ENCODE data around the gene GYPE.
"Not testable (repeated sequence)": the region's sequence is repeated elsewhere in the genome, so short reads cannot be mapped to it uniquely, and the experiment has no call there.

The GYPE gene

GRCh38 chr4:143905440-143905839 lies at the start of gene GYPE:
Gene GYPE, minus strand, starts transcription at chr4:143905559. Its CDS starts 52 bp downstream, at chr4:143905507.
- not testable (repeated sequence) for DNase-seq

- DNase-seq, result not testable (repeated sequence)
These were observed 46.2 kb upstream of the GYPE start for GRCh38 chr4:143951458-143951972.

- DNase-seq, result not testable (repeated sequence)
These were observed 45.6 kb upstream of the GYPE start for GRCh38 chr4:143950967-143951366.

- DNase-seq, result not testable (repeated sequence)
These were observed 44.8 kb upstream of the GYPE start for GRCh38 chr4:143950185-143950584.

- DNase-seq, result not testable (repeated sequence)
These were observed 42.1 kb upstream of the GYPE start for GRCh38 chr4:143947493-143947892.

GRCh38 chr4:143940708-143941107 lies 35.3 kb upstream of the GYPE start:
- DNase-seq, result not testable (repeated sequence)

DNA sequence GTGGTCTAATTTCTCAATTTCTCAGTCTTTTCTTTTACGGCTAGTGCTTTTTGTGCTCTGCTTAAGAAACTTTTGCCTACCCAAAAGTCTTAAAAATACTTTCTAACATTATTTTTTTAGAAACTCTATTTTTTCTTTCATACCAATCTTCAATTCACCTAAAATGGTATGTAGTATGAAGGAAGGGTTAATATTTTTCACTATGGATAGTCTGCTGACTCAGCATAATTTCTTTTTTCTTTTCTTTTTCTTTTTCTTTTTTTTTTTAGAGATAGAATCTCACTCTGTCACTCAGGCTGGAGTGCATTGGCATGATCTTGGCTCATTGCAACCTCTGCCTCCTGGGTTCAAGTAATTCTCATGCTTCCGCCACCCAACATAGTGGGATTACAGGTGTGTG lies 34.2 kb upstream of the GYPE start:
- DNase-seq, result no peak

GRCh38 chr4:143938890-143939289 lies 33.5 kb upstream of the GYPE start:
- not testable (repeated sequence) for DNase-seq

DNA sequence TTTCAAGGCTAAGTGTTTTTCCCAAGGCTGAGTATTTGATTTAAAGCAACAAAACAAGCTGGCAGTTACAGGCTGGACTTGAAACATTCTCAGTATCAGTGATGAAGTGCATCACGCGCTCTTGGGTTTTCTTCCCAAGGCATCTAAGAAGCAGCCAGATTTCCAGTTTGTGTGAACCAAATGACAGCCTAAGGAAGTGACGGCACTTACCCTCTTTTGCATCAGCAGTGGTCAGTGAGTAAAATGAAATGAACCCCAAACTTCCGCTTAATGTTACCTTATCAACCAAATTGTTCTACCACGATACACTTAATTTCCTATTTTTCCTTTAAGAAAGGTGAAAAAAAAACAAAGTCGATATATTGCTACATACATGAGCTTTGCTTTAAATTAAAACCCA lies 15.8 kb upstream of the GYPE start:
- no peak for DNase-seq

DNA sequence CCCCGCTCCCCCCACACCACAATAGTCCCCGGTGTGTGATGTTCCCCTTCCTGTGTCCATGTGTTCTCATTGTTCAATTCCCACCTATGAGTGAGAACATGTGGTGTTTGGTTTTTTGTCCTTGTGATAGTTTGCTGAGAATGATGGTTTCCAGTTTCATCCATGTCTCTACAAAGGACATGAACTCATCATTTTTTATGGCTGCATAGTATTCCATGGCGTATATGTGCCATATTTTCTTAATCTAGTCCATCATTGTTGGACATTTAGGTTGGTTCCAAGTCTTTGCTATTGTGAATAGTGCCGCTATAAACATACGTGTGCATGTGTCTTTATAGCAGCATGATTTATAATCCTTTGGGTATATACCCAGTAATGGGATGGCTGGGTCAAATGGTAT lies 11.1 kb upstream of the GYPE start:
- not testable (repeated sequence) for DNase-seq

DNA sequence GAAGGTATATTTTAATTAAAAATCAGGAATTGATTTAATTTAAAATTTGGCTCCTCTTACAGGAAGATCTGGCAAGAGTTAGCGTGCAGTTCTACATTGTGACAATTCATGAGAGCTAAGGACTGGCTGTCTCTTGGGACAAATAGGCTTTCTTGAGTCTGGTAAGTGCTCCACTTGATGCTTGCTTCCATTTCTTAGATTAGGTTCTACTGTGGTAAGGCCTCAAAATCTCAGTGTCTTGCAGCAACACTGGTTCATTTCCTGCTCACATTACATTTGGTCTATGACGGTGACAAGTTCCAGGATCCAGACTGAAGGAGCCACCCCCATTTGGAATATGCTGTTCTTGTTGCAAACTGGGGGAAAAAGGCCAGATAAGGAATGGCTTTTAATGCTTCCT lies 7.1 kb upstream of the GYPE start:
- DNase-seq, result not testable (repeated sequence)

GRCh38 chr4:143911528-143912417 lies 6.4 kb upstream of the GYPE start:
- not testable (repeated sequence) for DNase-seq

DNA sequence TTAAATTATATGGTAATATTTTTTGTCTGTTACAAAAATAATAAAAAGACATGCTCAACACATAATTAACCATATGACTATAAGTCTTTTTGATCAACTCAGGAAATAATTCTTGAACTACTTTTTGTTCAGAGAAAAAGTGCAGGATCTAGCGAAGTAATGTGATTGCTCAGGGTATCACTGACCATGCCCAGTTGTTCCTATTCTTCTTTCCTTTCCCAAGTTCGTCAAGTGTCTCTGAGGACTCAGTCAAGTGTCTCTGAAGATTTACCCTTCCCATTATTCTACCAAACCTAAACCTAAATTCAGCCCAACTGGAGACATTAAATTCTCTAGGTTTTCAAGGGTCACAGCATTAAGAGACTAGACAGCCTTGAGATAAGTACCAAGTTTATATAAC lies 5.5 kb upstream of the GYPE start:
- DNase-seq, result not testable (repeated sequence)

- peak; percentile 13 for DNase-seq
These were observed 2.5 kb upstream of the GYPE start for GRCh38 chr4:143907811-143908210.

DNA sequence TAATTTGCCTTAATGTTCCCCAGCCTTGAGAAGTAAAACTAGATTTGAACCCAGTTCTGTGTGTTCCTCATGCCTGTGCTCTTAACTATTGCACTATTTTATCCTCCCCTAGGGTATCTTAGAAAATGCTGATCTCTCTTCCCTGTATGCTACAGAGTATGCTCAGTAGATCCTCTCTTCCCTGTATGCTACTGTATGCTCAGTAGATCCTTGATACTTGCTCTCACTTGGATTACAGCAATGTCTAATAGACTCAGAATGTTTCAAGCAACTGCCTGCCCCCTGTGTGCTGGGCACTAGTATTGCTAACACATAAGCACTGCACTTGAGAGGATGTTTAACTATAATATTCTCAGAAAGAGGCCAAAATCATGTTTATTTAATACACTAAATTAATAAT lies 928 bp downstream of the GYPE start:
- DNase-seq, result not testable (repeated sequence)

DNA sequence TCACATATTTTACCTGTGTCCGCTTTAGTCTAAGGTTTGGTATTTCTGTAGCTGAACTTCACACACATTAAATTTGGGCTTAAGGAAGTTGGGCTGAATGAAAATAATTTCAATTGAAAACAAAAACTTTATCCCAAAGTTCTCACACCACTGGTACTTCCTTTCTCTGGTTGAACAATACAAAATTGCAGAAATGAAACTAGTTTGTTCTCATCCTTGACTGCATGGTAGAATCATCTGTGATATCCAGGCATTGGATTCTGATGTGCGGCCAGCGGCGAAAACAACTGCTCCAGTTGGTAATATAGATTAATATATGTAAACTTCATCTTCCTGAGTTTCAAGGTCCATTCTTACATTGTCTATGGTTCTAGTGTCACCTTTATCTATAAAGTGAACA lies 15.0 kb downstream of the GYPE start:
- DNase-seq, result not testable (repeated sequence)

DNA sequence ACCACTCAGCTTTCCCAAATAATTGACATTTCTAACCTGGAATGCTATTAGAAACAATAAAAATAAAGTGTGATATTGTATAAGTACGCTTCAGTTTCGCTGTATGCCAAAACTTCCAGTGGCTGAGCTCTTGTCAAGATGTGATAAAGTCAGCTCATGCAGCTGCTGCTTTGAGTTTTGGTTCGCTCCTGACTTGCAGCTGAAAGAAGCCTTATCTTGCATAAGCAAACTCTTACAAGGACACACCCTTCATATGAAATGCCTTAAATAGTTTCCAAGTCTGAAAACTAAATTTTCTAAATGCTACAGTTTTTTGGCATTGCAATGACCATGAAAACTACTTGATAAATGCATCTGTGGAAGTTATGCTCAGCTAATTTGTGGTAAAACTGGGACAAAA lies 17.2 kb downstream of the GYPE start:
- not testable (repeated sequence) for DNase-seq

GRCh38 chr4:143884965-143885364 lies 20.4 kb downstream of the GYPE start:
- not testable (repeated sequence) for DNase-seq

DNA sequence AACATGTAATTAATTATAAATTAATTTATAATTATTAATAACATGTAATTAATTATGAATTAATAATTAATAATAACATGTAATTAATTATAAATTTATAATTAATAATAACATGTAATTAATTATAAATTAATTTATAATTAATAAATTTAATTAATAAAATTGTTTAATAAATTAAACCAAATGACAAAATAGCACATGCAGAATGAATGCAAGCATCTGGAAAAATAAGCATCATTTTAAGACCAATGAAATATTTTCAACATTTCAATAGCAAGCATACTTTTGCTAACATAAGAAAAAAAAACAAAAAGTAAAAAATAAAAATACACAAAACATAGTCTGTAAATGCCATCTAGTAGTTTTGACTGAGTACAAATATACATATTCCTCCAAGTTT lies 21.8 kb downstream of the GYPE start:
- no peak for DNase-seq

GRCh38 chr4:143882892-143883291 lies 22.5 kb downstream of the GYPE start:
- no peak for DNase-seq

- DNase-seq, result not testable (repeated sequence)
These were observed 25.8 kb downstream of the GYPE start for GRCh38 chr4:143879561-143879960.

DNA sequence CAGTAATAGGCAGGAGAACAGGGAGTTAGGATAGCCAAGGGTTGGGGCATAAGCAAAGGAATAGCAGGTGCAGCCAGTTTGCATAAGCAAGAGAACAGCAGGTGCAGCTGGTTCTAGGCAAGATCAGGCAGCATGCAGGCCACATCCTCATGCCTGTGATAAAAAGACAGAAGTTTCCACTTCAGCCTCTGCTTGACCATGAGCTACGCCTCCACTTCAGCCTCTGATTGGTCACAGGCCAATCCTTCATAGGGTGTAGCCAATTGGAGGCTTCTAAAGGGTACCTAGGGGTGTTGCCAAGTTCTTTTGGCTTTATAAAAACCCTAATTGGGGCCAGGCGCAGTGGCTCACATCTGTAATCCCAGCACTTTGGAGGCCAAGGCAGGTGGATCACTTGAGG lies 30.0 kb downstream of the GYPE start:
- not testable (repeated sequence) for DNase-seq

- not testable (repeated sequence) for DNase-seq
These were observed 34.7 kb downstream of the GYPE start for GRCh38 chr4:143870523-143871268.

DNA sequence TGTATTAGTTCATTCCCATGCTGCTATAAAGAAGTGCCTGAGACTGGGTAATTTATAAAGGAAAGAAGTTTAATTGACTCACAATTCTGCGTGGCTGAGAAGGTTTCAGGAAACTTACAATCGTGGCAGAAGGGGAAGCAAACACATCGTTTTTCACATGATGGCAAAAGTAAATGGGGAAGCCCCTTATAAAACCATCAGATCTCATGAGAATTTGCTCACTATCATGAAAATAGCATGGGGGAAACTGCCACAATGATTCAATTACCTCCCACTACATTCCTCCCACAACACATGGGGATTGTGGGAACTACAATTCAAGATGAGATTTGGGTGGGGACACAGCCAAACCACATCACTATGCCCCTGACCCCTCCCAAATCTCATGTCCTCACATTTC lies 35.4 kb downstream of the GYPE start:
- not testable (repeated sequence) for DNase-seq
